ENCODE data around the gene ARRB1. TPM values are rescaled to one million over a fixed set of nuclear protein-coding genes. Genes with fewer than 3 reads are reported as not detected.
A peak's percentile ranks its signal among the peaks of the same experiment; 100 is the strongest.

ARRB1 gene
- total RNA-seq, 2 experiments from 2014 or later, result 26.7 to 27.8 TPM

DNA sequence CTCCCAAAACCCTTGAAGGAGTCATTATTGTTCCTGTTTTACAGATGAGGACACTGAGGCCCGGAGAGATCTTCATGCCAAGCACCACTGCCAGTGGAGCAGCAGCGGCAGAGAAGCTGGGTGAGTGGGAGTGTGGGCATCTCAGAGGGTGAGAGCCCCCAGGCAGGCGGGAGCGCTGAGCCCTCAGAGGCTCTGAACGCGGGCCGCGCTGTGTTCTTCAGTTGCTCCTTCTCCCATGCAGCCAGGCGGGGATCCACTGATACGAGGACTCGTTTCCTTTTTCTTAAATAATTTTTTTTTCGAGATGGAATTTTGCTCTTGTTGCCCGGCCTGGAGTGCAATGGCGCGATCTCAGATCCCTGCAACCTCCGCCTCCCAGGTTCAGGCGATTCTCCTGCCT is 63.9 kb downstream of the ARRB1 start:
- Mint-ChIP-seq H3K27me3 (no peaks in the 10 kb centered on the region), H3K36me3 (ENCODE audit: low read depth) (peaks cover 48% of the 10 kb centered on the region), H3K9me3 (no peaks in the 10 kb centered on the region), H3K4me1 (ENCODE audit: low read depth) (no peaks in the 10 kb centered on the region), H3K27ac (no peak overlapping the region), H3K4me3 (no peak overlapping the region)
- DNase-seq (no peak), ATAC-seq (ENCODE audit: poor library complexity) (no peak)
- peaks cover 41% of the 10 kb centered on the region for H3K36me3 ChIP-seq (ENCODE audit: insufficient read depth, low read length)
- TF ChIP-seq, protein P1, sequence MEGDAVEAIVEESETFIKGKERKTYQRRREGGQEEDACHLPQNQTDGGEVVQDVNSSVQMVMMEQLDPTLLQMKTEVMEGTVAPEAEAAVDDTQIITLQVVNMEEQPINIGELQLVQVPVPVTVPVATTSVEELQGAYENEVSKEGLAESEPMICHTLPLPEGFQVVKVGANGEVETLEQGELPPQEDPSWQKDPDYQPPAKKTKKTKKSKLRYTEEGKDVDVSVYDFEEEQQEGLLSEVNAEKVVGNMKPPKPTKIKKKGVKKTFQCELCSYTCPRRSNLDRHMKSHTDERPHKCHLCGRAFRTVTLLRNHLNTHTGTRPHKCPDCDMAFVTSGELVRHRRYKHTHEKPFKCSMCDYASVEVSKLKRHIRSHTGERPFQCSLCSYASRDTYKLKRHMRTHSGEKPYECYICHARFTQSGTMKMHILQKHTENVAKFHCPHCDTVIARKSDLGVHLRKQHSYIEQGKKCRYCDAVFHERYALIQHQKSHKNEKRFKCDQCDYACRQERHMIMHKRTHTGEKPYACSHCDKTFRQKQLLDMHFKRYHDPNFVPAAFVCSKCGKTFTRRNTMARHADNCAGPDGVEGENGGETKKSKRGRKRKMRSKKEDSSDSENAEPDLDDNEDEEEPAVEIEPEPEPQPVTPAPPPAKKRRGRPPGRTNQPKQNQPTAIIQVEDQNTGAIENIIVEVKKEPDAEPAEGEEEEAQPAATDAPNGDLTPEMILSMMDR (IDR thresholded peaks at IDR 0.05), result no peak
- intact Hi-C loops (cut with DNase I, micrococcal nuclease), result no loop called here
- ChIA-PET CTCF (no interaction called here), POLR2A (no interaction called here)
- no peak overlapping the region for H3K4me3 ChIP-seq (ENCODE audit: low read length)
- H3K4me1 ChIP-seq (ENCODE audit: insufficient read depth, low read length), result no peaks in the 10 kb centered on the region
- no peak overlapping the region for H3K27ac ChIP-seq (ENCODE audit: low read depth in 1 of 2, low read length in 2 of 2)
- no peaks in the 10 kb centered on the region for H3K9me3 ChIP-seq (ENCODE audit: control insufficient read depth in 1 of 2, insufficient read depth in 1 of 2, low read length in 2 of 2)
- no peaks in the 10 kb centered on the region for H3K27me3 ChIP-seq (ENCODE audit: control insufficient read depth in 1 of 2, insufficient read depth in 2 of 2, low read length in 2 of 2)

DNA sequence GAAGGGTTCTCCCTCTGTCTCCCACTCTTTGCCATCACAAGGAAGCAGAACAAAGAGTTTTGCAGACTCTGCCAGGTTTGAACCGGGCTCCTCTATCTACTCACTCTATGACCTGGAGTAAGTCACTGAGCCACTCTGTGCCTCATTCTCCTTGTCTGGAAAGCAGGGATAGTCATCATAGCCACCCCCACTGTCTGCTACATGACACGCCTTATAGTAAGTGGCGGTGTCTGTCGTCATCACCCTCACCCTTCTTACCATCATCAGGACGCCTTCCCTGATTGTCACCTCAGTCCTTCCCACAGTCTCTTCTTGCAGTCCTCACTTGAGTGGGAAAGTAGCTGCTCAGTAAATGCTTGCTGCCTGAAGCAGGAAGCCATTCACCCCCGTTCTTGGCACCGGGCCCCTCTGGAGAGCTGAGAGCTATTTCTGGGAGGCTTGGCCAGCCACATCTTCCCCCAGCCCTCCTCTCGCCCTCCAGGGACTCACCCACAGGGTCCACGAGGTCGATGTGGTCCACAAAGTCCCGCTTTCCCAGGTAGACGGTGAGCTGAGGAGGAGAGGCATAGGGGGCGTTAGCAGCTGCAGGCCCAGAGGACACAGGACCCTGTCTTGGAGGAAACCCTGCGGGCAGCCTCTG is 64.5 kb downstream of the ARRB1 start:
- peak overlapping the region; percentile 68 for H3K27ac Mint-ChIP-seq
- H3K36me3 Mint-ChIP-seq (ENCODE audit: low read depth), result peaks cover 54% of the 10 kb centered on the region
- no peaks in the 10 kb centered on the region for H3K27me3 Mint-ChIP-seq
- H3K4me3 Mint-ChIP-seq, result no peak overlapping the region
- TF ChIP-seq, protein P1 (IDR thresholded peaks at IDR 0.05), result no peak
- intact Hi-C loops (cut with DNase I, micrococcal nuclease), result no loop called here
- no peaks in the 10 kb centered on the region for H3K4me1 ChIP-seq (ENCODE audit: insufficient read depth, low read length)
- no peak for ATAC-seq (ENCODE audit: poor library complexity)
- no peaks in the 10 kb centered on the region for H3K4me1 Mint-ChIP-seq (ENCODE audit: low read depth)
- no peaks in the 10 kb centered on the region for H3K27me3 ChIP-seq (ENCODE audit: control insufficient read depth in 1 of 2, insufficient read depth in 2 of 2, low read length in 2 of 2)
- peaks cover 41% of the 10 kb centered on the region for H3K36me3 ChIP-seq (ENCODE audit: insufficient read depth, low read length)
- no peak for DNase-seq
- POLR2A ChIA-PET, result no interaction called here
- H3K4me3 ChIP-seq (ENCODE audit: low read length), result no peak overlapping the region
- H3K9me3 ChIP-seq (ENCODE audit: control insufficient read depth in 1 of 2, insufficient read depth in 1 of 2, low read length in 2 of 2), result no peaks in the 10 kb centered on the region
- no peak overlapping the region for H3K27ac ChIP-seq (ENCODE audit: low read depth in 1 of 2, low read length in 2 of 2)
- CTCF ChIA-PET, result no interaction called here
- no peaks in the 10 kb centered on the region for H3K9me3 Mint-ChIP-seq

DNA sequence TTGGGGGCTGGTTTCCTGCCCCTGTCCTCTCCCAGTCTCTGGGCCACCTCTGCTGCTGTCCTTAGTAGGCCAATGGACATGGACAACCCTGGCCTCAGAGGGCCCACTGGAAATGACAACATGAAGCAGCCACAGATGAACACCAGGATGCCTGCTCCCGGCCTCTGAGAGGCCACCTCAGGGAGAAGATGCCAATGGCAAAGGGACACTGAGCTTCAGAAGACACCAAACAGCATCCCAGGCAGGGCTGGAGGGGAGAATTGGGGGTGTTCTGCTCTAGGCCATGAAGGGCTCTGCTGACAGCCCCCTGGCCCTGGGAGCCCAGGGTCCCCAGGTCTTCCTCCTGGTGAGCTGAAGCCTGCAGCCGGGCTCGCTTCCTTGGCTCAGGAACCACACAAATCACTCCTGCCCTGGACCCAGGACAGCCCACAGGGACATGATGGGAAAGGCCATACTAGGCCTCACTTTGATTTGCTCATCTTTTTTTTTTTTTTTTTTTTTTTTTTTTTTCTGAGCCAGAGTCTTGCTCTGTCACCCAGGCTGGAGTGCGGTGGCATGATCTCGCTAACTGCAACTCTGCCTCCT is 65.6 kb downstream of the ARRB1 start:
- Histone ChIP-seq H3K27me3 (ENCODE audit: control insufficient read depth in 1 of 2, insufficient read depth in 2 of 2, low read length in 2 of 2) (no peaks in the 10 kb centered on the region), H3K4me3 (ENCODE audit: low read length) (no peak overlapping the region), H3K4me1 (ENCODE audit: insufficient read depth, low read length) (no peaks in the 10 kb centered on the region), H3K36me3 (ENCODE audit: insufficient read depth, low read length) (peaks cover 43% of the 10 kb centered on the region), H3K27ac (ENCODE audit: low read depth in 1 of 2, low read length in 2 of 2) (no peak overlapping the region), H3K9me3 (ENCODE audit: control insufficient read depth in 1 of 2, insufficient read depth in 1 of 2, low read length in 2 of 2) (no peaks in the 10 kb centered on the region)
- no peak for ATAC-seq (ENCODE audit: poor library complexity)
- H3K27me3 Mint-ChIP-seq, result no peaks in the 10 kb centered on the region
- no peak overlapping the region for H3K4me3 Mint-ChIP-seq
- H3K27ac Mint-ChIP-seq, result no peak overlapping the region
- H3K4me1 Mint-ChIP-seq (ENCODE audit: low read depth), result peaks cover 2% of the 10 kb centered on the region
- DNase-seq, result no peak
- intact Hi-C loops (cut with DNase I, micrococcal nuclease), result no loop called here
- peaks cover 65% of the 10 kb centered on the region for H3K36me3 Mint-ChIP-seq (ENCODE audit: low read depth)
- ChIA-PET POLR2A (no interaction called here), CTCF (interaction anchor here (1.4 kb wide), 1 partner anchor 98 kb away, joined by 4 read pairs; no protein-coding TSS in a partner anchor)
- TF ChIP-seq, protein P1 (IDR thresholded peaks at IDR 0.05), result no peak
- H3K9me3 Mint-ChIP-seq, result no peaks in the 10 kb centered on the region

Data from CD4-positive, alpha-beta T cell (primary cell).